GM04504 (cell line): Measurements from ENCODE around the gene OR51E2.
"Not testable (repeated sequence)": the region's sequence is repeated elsewhere in the genome, so short reads cannot be mapped to it uniquely, and the experiment has no call there.

Experiments used
- DNase-seq: peaks from one replicate; pipeline ENCODE4 v3.0.0-alpha.2; 2012; ENCODE audit warnings: low read depth

The OR51E2 gene, protein sequence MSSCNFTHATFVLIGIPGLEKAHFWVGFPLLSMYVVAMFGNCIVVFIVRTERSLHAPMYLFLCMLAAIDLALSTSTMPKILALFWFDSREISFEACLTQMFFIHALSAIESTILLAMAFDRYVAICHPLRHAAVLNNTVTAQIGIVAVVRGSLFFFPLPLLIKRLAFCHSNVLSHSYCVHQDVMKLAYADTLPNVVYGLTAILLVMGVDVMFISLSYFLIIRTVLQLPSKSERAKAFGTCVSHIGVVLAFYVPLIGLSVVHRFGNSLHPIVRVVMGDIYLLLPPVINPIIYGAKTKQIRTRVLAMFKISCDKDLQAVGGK

DNA sequence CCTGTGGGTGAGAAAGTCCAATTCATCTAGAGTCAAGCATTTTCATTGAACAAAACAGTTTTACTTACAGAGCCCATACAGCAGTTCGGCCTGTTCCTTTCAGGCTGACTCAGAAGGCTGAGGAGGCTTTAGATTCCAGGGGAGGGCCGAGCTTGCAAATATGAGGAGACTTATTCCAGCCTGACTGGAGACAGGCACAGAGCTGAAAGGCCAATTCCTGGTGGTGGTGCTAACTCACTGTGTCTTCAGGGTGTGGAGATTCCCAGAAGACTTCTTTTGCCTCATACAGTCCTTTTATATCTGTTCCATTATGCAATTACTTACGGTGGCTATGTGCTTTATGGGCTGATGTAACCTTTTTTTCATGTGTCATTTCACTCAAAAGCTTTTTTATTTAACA is at the start of gene OR51E2:
Gene OR51E2 (minus strand): TSS at position 269 of the 400 bp plus-strand sequence. CDS start 15,142 bp downstream, outside the sequence.
- peak; percentile 3 for DNase-seq

DNA sequence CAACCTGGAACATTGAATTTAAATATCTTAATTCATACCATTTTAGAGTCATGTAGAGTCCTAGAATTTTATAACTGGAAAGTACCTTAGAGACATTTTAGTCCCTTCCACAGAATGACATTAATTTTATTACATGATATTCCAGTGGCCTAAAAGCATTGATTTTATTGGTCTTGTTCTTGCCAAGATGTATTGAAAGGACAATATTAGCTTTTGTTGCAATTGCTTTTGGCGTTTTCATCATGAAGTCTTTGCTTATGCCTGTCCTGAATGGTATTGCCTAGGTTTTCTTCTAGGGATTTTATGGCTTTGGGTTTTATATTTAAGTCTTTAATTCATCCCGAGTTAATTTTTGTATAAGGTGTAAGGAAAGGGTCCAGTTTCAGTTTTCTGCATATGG is 43.1 kb upstream of the OR51E2 start:
- no peak for DNase-seq

GRCh38 chr11:4727171-4727570 is 29.5 kb upstream of the OR51E2 start:
- DNase-seq = no peak

DNA sequence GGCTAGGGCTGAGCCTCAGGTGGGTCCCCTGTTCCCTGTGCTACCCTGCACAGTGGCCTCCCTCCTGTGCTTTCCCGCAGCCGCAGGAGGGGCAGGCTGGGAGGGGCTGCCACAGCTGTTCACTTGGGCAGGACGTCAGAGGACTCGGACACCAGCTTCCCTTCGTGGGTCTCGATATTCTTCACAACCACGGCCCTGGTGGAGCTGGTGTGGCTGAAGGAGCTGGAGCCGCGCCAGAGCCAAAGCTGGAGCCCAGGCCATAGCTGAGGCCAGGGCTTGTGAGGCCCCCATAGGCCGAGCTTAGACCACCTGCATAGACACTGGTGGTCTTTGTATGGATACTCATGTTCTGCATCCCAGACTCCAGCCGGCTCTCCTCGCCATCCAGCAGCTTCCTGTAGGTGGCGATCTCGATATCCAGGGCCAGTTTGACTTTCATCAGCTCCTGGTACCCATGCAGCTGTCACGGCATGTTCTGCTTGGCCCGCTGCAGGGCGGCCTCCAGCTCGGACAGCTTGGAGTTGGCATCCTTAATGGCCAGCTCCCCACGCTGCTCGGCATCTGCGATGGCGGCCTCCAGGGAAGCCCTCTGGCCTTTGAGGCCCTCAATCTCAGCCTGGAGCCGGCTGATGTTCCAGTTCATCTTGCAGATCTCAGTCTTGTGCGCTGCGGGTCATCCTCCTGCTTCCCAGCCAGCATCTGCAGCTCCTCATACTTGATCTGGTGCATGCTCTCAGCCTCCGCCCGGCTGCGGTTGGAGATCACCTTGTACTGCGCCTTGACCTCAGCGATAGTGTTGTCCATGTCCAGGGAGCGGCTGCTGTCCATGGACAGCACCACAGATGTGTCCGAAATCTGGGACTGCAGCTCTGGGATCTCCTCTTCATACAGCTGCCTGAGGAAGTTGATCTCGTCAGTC is 25.2 kb upstream of the OR51E2 start:
- DNase-seq = not testable (repeated sequence)

DNA sequence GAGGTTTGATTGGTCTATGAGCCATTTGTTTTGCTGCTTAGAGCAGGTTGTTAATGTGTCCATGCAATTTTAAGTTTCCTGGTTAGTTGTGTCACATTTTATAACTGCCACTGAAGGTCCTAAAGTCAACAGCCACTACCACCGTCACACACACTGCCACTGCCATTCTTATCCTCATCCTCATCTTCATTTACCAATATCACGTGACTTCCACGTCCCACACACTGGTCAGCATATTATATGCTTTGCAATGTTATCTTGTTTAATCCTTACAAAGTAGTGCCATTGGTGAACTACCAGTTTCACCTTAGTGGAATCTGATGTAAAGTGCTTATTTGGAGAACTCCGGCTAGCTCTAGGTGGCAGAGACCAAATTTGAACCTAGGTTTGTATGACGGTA is 16.6 kb upstream of the OR51E2 start:
- DNase-seq = no peak

GRCh38 chr11:4713241-4713640 is 15.6 kb upstream of the OR51E2 start:
- DNase-seq = no peak

- DNase-seq = no peak
These were observed 7.2 kb upstream of the OR51E2 start for GRCh38 chr11:4704790-4705334.

DNA sequence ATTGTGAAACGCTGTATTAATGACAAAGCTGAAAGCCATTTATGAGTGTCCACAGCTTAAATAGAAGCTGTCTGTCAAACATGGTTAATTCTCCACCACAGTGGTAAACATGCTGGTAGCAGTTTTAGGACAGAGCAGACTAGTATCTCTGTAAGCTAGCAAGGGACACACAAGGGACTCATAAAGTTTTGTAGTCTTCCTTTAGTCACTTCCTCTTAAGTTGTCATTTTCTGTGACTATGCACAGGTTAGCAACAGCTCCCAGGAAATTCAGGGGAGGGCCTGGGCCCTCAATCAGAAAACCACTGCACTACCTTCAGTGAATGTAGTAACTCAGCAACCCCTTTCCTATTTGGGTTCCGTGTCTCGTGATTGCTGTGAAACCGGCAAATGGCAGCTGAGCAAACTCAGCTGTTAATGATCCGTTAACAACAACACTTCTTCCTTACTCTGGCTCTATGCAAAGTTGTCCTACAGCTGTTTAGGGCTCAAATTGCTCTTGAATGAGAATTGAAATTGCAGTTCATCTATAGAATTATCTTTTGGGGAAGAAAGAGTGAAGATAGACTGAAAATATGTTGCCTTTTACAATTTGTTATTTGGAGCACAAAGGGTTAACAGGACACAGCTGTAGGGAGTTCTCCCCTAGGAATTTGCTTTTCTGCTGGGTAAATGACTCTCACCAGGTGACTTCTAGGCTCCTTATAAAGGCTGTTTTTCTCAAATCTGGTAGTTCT is 6.6 kb upstream of the OR51E2 start, which contains the start of gene MMP26:
Gene MMP26 (plus strand): TSS at position 731 of the 736 bp plus-strand sequence.
- DNase-seq = no peak

DNA sequence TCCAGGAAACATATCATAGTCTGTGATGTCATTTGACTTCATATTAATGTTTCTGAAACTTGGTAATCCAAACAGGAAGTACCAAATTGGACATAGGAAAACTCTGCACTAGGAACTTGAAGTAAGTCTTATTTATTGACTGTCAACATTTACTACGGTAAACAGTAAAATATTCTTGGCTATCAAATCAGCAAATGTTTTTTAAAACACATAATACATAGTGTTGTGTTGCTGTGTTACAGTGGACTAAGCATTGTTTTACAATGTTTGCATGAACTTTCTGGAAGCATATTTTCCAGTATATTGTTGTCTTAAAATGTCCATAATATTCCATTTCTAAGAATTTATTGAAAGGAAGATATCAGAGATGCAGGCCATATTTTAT is 2.8 kb upstream of the OR51E2 start:
- DNase-seq = no peak

- DNase-seq = no peak
These were observed 2.2 kb upstream of the OR51E2 start for GRCh38 chr11:4699697-4700435.

DNA sequence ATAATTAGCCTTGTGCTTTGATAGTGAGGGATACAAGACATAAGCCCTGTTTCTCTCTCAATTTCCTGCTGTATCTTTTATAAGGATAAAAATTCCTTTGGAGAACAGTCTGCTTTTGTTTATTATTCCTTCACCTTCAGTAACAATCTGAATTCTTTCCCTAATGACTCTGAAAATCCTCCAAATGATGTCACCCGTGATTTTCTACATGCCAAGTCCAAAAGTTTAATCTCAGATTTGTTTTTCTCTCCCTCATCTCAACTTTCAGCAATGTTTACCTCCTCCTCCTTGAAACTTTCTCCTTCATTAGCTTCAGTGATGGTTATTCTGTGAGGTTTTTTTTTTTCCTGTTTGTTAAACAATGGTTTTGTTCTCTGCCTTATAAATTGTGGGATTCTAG is 2.2 kb downstream of the OR51E2 start:
- no peak for DNase-seq

DNA sequence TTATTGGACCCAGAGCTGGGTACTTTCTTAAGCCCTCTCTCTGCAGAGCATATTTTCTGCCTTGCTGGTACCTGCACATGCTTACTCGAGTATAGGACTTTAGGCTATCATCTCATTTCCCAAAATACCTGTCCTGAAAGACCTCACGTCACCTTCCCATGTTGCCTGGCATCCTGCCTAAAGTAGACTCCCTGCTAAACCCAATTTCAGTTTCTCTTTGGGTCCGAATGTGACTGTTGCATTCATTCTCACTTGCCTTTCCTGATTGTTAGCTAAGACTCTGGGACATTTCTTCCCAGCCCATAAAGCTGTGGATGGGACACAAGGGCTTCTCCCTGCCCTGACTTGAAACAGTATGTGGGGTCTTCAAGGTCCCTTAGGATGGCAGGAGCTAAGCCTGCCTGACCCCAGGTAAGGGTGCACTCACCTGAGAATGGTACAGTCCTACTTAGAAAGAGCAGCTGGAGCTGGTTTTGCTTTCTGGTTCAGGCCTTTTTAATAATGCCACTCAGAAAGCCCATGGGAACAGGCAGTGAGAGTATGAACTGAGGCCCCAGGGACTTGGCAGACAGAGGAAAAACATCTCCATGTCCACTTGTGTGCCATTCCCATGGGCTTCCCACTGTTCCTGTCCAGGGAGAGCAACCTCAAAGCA is 12.9 kb downstream of the OR51E2 start:
- DNase-seq = no peak

DNA sequence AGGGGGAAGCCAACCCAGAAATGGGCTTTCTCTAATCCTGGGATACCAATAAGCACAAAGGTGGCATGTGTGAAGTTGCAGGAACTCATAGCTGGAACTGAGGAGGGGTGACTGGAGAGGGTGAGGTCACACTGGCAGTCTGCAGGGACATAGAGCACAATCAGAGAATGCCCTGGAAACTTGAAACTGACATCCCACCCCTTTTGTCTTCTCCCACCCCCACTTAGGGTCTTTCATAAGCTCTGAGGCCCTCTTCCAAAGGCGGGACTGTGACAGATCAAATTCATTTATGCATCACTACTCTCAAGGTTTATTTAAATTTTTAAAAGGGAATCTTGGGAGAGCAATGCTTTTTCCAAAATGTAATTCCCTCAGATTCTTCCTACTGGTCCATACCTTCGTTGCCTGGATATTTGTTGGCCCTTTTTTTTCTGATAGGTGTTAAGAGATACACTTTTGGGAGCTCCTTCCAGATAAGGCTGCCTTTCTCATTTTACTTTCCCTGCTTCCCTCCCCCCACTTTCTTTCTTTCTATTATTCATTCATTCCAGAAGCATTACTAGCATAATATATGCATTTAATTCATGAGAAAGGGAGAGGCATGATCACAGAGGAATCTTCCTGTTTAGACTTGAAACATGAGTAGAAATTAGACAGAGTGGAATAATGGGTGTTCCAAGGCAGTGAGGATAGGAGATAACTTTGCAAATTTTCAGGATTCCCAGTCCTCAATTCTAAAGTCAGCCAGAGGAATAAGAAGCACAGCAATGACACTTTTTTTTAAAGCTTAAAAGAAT is 14.8 kb downstream of the OR51E2 start:
- DNase-seq = no peak

DNA sequence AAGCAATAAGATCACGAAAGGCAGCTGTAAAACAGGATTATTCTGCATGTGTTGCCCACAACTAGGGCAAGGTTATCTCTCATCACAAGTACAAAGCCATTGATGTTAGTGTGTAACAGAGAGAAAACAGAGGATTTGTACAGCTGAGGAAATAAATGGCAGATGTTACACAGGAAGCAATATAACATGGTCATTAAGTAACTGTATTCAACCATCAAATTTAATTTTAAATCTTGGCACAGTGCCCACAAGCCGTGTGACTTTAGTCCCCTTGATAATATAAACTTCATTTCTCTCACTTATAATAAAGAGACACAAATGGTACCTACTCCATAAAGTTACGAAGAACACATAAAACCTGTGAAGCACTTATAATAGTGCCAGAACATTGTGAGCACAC is 17.3 kb downstream of the OR51E2 start:
- DNase-seq = no peak

DNA sequence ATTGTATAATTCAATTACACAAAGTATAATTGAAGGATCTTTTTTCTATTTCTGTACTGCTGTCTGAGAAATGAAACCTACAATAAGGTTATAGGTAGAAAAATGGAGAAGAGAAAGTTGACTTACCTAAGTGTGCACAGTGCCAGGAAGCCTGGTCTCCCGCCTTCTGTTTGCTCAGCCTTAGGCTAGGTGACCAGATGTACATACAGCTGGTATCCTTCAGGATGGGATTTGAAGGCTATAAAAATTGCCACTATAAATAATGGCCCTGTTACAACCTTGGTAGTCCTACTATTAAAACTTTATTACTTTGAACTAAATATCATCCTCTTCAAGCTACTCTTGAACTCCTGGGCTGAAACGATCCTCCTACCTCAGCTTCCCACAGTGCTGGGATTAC is 19.7 kb downstream of the OR51E2 start:
- DNase-seq = no peak

- DNase-seq = no peak
These were observed 23.9 kb downstream of the OR51E2 start for GRCh38 chr11:4673781-4674180.

DNA sequence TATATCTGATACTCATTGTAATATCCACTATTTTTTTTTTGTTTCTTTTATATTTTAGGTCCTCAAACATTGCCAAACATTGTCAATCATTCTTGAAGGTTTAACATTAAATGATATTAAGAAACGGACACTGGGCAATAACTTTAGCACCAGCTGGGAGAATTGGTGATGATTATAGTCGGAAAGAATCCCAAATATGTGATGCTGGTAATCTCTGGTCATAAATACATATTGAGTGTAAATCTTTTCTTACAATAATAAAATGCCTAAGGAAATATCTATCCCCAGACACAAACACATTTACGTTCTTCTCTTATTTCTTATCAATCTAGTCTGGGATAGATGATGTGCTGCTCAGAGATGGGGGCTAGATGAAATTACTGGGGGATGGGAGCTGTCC is 25.2 kb downstream of the OR51E2 start:
- DNase-seq = no peak

DNA sequence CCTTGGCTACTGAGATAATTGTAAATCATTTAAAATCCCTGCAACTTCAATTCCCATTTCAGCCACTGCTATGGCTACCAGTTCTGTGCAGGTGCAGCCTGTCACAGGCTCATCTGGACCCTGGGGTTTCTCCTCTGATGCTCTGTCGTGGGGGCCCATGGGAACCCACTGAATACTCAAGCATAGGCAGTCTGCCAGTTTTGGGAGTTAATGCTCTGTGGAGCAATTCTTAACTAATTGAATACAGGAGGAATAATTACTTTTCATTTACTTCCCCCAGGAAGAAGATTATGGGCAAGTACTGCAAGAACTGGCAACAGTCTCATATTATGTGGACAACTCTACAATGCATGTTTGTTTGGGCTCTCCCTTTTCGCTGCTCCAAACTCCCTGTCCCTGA is 25.9 kb downstream of the OR51E2 start:
- DNase-seq = no peak

- no peak for DNase-seq
These were observed 32.2 kb downstream of the OR51E2 start for GRCh38 chr11:4665424-4665823.

GRCh38 chr11:4664786-4665185 is 32.9 kb downstream of the OR51E2 start:
- no peak for DNase-seq
